Dedifferentiated amniotic fluid mesenchymal stem cell (primary cell): ENCODE data around the gene NPAS2.
A peak's percentile ranks its signal among the peaks of the same experiment; 100 is the strongest.

Experiments
- DNase-seq: peaks from one replicate; pipeline ENCODE4 v3.0.0-alpha.2; 2016; ENCODE audit errors: extremely low spot score

Gene NPAS2

GRCh38 chr2:100940240-100940639 lies 120.3 kb downstream of the NPAS2 start:
- DNase-seq = no peak

DNA sequence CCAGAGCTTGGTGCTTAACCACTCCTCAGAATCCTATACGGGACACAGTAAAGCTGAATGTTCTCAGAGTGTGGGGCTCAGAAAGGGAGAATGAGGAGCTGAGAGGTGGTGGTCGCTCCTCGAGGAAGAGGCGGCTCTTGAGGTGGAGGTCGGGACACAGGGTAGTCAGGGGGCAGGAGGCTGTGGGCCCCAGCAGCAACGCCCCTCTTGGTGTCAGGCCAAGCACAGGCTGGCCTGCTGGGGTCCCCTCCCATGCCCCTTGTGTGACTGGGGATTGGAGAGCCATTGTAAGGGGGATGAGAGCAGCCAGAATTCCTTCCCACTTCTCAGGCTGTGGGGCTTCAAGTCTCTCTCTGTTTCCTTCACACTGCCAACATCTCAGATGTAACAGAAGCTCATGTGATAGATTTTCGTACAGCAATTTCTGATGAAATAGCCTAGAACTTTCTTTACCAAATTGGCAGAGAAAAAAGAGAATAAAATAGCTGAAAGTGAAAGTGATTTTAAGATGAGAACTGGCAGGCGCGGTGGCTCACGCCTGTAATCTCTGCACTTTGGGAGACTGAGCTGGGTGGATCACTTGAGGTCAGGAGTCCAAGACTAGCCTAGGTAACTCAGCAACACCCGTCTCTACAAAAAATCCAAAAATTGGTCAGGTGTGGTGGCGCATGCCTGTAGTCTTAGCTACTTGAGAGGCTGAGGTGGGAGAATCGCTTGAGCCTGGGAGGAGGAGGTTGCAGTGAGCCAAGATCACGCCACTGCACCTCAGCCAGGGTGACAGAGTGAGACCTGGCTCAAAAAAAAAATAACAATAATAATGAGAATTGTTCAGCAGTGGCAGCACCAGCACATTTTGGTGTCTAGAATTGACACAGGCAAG lies 121.1 kb downstream of the NPAS2 start:
- DNase-seq = no peak

GRCh38 chr2:100941646-100942240 lies 121.8 kb downstream of the NPAS2 start:
- DNase-seq = no peak

GRCh38 chr2:100944617-100945432 lies 124.9 kb downstream of the NPAS2 start:
- DNase-seq = no peak

DNA sequence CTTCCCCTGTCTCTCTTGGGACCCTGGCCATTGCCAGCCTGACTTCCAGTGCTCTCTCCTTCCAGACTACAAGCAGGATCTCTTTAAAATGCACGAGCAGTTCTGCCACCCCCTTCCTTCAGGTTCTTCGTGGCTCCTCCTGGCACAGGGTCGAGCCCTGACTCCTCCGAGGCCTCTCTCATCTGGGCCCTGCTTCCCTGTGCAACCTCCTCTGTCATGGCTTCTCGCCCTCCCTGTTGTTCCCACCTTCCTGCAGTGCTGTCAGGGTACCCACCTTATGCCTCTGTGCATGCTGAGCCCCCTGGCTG lies 125.4 kb downstream of the NPAS2 start:
- no peak for DNase-seq

GRCh38 chr2:100945930-100946607 lies 126.1 kb downstream of the NPAS2 start:
- DNase-seq = no peak

DNA sequence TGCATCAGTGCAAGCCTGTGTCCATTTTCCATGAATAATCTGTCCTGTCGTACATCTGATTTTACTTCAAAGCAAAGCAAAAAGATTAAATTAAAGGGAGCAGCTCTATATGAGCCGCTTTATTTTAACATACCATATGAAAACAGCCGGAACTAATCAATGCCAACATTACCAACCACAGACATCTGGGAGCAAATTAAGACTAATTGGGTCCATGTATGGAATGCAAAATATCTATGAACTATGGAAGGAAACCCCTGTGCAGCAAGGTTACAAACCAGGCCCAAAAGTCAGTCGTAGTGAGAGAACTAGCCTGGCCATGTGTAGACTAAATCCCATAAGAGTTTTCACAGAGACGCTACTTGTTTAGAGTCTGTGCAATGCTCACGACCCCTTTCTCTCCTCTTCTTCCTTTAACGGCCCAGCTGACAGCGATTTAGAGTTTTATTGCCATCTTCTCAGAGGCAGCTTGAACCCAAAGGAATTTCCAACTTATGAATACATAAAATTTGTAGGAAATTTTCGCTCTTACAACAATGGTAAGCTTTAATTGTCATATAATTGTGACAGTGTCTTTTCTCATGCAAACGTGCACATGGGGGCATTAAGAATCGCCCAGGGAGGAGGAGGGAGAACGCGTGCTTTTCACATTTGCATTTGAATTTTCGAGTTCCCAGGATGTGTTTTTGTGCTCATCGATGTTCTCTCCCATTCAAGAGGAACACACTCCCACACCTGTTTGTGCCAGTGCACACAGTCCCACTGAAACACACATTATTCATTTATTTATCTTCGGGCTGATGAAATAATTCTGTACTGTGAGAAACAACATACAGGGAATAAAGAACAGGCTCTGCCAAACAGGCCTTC lies 129.2 kb downstream of the NPAS2 start:
- DNase-seq = no peak

DNA sequence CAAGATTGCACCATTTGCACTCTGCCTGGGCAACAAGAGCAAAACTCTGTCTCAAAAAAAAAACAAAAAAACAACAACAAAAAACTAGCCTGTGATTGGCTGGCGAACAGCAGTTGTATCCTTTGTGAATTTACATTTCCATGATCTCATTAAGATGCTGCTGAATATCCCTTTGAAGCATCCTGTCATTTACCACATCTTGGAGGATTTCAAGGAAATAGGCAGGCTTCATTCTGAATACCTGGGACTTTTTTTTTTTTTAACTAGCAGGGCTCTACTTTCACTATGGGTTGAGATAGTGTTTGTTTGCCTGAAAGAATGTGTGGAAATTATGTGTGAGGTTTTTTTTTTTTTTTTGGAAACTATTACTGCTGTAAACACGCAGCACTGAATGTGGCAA lies 132.6 kb downstream of the NPAS2 start:
- no peak for DNase-seq

- DNase-seq = no peak
Observed at GRCh38 chr2:100953406-100954043, 133.6 kb downstream of the NPAS2 start.

DNA sequence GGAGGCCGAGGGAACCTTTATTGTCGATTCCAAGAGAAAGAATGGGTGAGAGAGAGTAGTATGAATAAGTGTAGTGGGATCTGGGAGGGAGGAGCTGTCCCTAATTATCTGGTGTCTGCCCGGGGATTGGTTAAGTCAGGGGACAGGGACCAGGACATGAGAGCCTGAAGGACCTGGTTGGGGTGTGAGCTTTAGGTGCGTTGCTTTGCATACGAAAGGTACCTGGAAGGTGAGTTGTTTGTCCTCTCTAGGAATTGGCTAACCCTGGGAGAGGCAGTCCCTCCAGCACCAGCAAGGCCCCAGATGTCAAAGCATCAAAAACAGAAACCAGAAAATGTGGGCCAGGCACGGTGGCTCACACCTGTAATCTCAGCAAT lies 134.1 kb downstream of the NPAS2 start:
- no peak for DNase-seq

DNA sequence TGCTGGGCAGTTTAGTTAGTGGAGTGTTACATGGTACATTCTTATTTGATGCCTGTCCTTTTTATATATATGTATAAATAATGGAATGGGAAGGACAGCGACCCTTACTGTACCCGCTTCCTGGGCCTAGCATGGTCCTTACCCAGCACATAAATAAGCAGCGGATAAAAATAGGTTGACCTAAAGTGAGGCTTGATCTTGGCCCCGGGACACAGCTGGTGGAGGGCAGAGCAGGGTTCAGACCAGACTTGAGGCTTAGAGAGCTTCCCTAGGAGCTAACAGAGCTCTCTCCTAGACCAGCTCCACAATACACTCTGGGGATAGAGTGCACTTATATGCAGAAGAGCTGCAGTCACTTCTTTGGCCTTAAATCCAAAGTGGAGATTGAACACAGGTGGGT lies 135.3 kb downstream of the NPAS2 start:
- DNase-seq = no peak

DNA sequence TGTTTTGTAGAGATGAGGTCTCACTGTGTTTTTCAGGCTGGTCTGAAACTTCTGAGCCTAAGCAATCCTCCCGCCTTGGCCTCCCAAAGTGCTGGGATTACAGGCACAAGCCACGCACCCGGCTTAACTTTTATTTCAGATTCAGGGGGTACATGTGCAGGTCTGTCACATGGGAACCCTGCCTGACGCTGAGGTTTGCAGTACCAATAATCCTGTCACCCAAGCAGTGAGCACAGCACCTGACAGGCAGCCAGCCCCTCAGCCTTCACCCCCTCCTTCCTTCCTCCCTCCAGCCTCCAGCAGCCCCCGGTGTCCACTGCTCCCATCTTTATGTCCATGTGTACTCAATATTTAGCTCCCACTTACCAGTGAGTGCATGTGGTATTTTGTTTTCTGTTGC lies 136.1 kb downstream of the NPAS2 start:
- no peak for DNase-seq

DNA sequence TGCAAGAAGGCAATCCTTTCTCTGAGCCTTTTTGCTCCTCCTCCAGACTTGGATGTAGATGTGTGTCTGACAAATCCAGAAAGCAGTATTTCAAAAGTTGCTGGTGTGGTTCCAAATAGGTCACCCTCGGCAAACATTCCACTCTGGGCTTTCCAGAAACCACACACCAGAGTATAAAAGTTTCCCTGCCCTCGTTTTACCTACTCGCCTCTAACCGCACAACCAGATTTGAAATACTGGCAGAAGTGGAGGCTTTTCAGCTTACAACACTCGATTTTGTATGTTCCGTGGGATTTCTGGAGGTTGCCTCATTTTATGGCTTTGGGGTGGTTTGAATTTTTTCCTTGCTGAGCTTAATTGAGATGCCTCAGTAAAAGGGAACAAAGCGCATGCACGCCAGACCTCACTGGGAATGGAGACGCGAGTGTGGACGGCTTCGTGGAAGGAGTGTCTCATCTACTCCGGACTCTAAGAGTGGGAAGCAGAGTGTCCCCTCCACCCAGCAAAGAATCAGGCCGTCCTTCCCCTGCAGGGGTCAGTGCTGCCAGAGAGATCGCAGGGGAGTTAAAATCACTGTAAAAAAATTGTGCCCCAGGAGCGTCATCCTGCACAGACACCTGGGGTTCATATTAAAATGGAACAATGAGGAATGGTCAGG lies 138.2 kb downstream of the NPAS2 start:
- DNase-seq = peak; percentile 95

DNA sequence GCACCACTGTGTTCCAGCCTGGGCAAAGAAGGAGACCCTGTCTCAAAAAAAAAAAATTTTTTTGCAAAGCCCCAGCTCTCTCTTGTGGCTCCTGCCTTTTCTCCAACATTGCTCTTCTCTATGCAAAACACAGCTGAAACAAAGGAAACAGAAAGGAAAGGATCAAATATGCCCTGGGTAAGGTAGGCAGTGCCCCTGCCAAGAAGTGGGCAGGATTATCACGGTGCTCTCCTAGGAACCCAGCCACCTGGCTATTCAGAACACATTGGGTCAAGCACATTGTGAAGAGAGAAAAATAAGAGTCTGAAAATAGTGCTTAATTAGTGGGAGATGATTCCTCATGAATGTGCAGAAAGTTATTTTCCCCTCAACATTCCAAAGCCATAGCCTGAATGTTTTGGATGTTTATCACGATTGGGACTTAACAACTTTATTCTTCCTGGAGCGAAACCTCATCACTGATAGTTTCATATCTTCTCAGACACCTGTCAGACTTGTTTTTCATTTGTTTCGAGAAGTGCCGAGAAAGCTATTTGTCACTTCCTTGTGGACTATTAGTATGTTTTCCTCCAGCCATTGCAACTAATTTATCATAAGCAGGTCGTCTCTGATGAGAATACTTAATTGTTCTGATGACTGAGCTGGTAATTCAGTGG lies 139.4 kb downstream of the NPAS2 start:
- DNase-seq = no peak

DNA sequence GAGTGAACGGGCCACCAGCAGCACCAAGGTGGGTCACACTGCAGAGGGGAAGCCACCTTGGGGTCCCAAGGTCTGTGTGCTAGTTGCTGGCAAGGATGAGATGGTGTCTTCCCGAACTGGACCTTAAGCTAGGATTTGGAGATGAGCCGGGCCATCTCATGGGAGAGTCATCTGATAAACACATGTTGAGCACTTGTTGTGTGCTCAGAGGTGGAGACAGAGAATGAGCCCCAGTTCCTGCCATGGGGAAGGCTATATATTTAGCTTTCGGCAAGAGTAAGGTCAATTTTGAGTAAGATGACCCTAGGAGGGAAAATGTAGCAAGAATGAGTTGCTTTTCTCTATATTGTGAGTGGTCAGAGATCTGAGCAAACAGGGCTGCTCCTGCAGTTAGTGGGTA lies 140.7 kb downstream of the NPAS2 start:
- DNase-seq = no peak

DNA sequence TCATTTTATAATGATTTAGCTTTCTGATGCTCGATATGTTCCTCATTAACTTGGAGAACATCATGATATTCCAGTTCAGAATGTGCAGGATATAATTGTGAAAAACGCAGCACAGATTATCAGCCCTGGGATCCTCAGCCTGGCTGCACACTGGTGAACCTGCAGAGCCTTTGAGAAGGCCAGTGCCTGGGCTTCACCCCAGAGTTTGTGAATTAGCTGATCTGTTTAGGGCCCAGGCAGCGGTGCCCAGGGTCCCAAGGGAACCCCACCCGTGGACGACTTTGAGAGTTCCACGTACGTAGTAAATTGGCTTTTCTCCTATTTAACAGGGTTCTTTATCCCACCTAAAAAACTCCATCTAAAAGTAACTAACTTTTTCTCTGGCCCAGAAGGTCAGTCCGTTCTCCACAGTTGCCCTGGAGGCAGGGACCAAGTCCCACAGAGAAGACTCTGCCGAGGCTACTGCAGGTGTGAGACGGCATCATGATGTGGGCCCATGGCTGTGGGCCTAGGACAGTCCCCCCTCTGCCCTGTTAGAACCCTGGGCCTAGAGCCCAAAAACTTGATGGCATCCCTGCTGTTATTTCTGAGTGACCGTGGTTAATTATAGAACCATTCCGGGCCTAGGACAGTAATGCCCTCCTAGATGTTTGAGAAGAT lies 142.6 kb downstream of the NPAS2 start:
- DNase-seq = no peak

- DNase-seq = no peak
Observed at GRCh38 chr2:100963026-100963375, 143.1 kb downstream of the NPAS2 start.

DNA sequence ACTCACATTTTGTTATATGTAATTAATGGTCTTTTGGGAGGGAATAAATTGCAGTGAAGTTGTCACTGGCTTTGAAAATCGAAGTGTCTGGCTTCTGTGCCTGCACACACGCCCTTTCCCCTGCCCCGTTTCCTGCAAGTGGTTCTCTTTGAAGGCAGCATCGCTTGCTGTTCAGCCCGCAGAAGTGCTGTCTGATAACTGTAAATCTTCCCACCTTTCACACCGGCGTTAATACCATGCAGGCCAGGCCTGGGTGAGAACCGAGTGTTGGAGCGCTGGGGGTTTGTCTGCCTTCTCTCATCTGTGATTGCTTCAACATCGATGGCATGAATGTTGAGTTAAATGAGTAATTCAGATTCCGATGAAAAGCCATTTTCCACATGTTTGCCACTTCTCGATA lies 144.3 kb downstream of the NPAS2 start:
- no peak for DNase-seq

- DNase-seq = no peak
Observed at GRCh38 chr2:100964681-100965169, 144.8 kb downstream of the NPAS2 start.
